Body of pancreas (tissue), 4 donors: Measurements from ENCODE around the gene UGT1A4.

Experiments used
- POLR2A ChIP-seq, 3 donors: fragments of 450-650 bp; IDR thresholded peaks; one replicate each; pipeline ENCODE4 v1.6.1; 2016; ENCODE audit warnings: antibody characterized with exemption in 3 of 3, mild to moderate bottlenecking in 2 of 3
- TF ChIP-seq, protein P1 (sequence below), 7 experiments: fragments of 450-650 bp in 4 of 7; fragments of 200-600 bp in 3 of 7; sonication (generic) in 3 of 7; IDR thresholded peaks; one replicate each; pipeline ENCODE4 v1.5.1; 2016 to 2019; ENCODE audit warnings: antibody characterized with exemption in 7 of 7

DNA sequence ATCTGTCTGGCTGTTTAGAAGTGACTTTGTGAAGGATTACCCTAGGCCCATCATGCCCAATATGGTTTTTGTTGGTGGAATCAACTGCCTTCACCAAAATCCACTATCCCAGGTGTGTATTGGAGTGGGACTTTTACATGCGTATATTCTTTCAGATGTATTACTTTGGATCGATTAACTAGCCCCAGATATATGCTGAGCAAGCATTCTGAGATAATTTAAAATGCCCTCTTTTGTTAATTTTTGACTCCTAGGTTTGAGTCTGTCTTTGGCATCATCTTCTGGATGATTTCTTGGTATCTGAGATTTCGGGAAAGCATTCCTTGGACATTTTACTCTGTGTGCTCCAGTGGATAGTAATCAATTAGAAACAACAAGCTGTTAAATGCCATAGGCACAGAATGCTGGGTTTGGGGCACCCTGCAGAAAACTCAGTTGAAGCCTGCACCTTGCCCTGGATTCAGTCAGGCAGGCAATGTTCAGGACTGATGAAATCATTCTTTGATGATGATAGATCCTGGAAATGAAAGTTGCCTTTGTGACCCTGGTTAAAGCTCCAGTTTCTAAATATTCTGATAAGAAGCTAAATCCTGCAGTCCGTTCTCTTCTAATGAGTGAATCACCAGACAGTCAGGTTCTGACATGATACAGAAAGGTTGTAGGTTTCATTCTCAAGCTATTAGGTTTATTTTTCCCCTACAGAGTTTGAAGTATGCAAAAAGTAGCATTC lies 42.7 kb downstream of the UGT1A4 start:
- TF ChIP-seq, protein P1, sequence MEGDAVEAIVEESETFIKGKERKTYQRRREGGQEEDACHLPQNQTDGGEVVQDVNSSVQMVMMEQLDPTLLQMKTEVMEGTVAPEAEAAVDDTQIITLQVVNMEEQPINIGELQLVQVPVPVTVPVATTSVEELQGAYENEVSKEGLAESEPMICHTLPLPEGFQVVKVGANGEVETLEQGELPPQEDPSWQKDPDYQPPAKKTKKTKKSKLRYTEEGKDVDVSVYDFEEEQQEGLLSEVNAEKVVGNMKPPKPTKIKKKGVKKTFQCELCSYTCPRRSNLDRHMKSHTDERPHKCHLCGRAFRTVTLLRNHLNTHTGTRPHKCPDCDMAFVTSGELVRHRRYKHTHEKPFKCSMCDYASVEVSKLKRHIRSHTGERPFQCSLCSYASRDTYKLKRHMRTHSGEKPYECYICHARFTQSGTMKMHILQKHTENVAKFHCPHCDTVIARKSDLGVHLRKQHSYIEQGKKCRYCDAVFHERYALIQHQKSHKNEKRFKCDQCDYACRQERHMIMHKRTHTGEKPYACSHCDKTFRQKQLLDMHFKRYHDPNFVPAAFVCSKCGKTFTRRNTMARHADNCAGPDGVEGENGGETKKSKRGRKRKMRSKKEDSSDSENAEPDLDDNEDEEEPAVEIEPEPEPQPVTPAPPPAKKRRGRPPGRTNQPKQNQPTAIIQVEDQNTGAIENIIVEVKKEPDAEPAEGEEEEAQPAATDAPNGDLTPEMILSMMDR (IDR thresholded peaks at IDR 0.05): no peak
- no peak for TF ChIP-seq POLR2A (IDR thresholded peaks at IDR 0.05)
